Measurements from ENCODE around the gene SEM1.

SEM1 gene

GRCh38 chr7:96665689-96666088 is 44.0 kb downstream of the SEM1 start:
- TF ChIP-seq, protein P1, sequence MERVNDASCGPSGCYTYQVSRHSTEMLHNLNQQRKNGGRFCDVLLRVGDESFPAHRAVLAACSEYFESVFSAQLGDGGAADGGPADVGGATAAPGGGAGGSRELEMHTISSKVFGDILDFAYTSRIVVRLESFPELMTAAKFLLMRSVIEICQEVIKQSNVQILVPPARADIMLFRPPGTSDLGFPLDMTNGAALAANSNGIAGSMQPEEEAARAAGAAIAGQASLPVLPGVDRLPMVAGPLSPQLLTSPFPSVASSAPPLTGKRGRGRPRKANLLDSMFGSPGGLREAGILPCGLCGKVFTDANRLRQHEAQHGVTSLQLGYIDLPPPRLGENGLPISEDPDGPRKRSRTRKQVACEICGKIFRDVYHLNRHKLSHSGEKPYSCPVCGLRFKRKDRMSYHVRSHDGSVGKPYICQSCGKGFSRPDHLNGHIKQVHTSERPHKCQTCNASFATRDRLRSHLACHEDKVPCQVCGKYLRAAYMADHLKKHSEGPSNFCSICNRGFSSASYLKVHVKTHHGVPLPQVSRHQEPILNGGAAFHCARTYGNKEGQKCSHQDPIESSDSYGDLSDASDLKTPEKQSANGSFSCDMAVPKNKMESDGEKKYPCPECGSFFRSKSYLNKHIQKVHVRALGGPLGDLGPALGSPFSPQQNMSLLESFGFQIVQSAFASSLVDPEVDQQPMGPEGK (CRISPR knock-in tag; IDR thresholded peaks at IDR 0.05; ENCODE audit: borderline replicate concordance), result no peak
- TF ChIP-seq SNAI2 (CRISPR knock-in tag; IDR thresholded peaks at IDR 0.05) (no peak), TOX (CRISPR knock-in tag; IDR thresholded peaks at IDR 0.05; ENCODE audit: borderline replicate concordance) (no peak), ZFP3 (CRISPR knock-in tag; IDR thresholded peaks at IDR 0.05) (no peak), ZNF70 (CRISPR knock-in tag; IDR thresholded peaks at IDR 0.05) (no peak), ARNTL (CRISPR knock-in tag; IDR thresholded peaks at IDR 0.05; ENCODE audit: borderline replicate concordance, low read depth) (no peak), ZNF8 (CRISPR knock-in tag; IDR thresholded peaks at IDR 0.05) (no peak), ZC3H10 (CRISPR knock-in tag; IDR thresholded peaks at IDR 0.05) (no peak), RARB (CRISPR knock-in tag; IDR thresholded peaks at IDR 0.05) (no peak), BACH2 (CRISPR knock-in tag; IDR thresholded peaks at IDR 0.05; ENCODE audit: borderline replicate concordance) (no peak), ESRRG (CRISPR knock-in tag; IDR thresholded peaks at IDR 0.05) (no peak), PPARA (CRISPR knock-in tag; IDR thresholded peaks at IDR 0.05; ENCODE audit: borderline replicate concordance) (no peak), TSHZ2 (CRISPR knock-in tag; IDR thresholded peaks at IDR 0.05) (no peak), ZFP30 (CRISPR knock-in tag; IDR thresholded peaks at IDR 0.05) (no peak), ZNF565 (CRISPR knock-in tag; conservative IDR thresholded peaks at IDR 0.05; ENCODE audit: low read depth) (no peak), ISL1 (CRISPR knock-in tag; IDR thresholded peaks at IDR 0.05) (no peak), TCF4 (CRISPR knock-in tag; IDR thresholded peaks at IDR 0.05; ENCODE audit: borderline replicate concordance) (no peak)
- TF ChIP-seq, protein P2, sequence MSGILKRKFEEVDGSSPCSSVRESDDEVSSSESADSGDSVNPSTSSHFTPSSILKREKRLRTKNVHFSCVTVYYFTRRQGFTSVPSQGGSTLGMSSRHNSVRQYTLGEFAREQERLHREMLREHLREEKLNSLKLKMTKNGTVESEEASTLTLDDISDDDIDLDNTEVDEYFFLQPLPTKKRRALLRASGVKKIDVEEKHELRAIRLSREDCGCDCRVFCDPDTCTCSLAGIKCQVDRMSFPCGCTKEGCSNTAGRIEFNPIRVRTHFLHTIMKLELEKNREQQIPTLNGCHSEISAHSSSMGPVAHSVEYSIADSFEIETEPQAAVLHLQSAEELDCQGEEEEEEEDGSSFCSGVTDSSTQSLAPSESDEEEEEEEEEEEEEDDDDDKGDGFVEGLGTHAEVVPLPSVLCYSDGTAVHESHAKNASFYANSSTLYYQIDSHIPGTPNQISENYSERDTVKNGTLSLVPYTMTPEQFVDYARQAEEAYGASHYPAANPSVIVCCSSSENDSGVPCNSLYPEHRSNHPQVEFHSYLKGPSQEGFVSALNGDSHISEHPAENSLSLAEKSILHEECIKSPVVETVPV (CRISPR knock-in tag; IDR thresholded peaks at IDR 0.05), result no peak
- TF ChIP-seq, protein P3, sequence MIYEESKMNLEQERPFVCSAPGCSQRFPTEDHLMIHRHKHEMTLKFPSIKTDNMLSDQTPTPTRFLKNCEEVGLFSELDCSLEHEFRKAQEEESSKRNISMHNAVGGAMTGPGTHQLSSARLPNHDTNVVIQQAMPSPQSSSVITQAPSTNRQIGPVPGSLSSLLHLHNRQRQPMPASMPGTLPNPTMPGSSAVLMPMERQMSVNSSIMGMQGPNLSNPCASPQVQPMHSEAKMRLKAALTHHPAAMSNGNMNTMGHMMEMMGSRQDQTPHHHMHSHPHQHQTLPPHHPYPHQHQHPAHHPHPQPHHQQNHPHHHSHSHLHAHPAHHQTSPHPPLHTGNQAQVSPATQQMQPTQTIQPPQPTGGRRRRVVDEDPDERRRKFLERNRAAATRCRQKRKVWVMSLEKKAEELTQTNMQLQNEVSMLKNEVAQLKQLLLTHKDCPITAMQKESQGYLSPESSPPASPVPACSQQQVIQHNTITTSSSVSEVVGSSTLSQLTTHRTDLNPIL (CRISPR knock-in tag; IDR thresholded peaks at IDR 0.05; ENCODE audit: low read depth), result no peak
- TF ChIP-seq, protein P4, sequence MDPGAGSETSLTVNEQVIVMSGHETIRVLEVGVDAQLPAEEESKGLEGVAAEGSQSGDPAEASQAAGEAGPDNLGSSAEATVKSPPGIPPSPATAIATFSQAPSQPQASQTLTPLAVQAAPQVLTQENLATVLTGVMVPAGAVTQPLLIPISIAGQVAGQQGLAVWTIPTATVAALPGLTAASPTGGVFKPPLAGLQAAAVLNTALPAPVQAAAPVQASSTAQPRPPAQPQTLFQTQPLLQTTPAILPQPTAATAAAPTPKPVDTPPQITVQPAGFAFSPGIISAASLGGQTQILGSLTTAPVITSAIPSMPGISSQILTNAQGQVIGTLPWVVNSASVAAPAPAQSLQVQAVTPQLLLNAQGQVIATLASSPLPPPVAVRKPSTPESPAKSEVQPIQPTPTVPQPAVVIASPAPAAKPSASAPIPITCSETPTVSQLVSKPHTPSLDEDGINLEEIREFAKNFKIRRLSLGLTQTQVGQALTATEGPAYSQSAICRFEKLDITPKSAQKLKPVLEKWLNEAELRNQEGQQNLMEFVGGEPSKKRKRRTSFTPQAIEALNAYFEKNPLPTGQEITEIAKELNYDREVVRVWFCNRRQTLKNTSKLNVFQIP (CRISPR knock-in tag; IDR thresholded peaks at IDR 0.05; ENCODE audit: borderline replicate concordance, low read depth), result no peak
- ATAC-seq, result no peak

DNA sequence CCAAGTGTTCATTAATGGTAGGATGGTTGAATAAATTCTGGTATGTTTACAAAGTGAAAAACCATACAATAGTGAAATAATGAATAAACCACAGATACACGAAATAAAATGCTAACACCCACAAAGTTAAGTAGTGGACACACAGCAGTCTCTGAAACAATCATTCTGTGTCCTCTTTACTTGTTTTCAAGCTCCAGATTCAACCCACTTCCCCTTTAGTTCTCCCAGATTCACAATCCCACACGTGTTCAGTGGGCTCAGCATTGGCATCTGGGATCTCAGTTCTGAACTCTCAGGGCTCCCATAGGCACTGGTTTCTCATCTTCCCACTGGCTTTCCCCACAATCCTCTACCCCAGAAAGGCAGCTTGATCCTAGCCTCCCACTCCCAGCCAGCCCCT is 44.9 kb downstream of the SEM1 start:
- no peak for ATAC-seq
- TF ChIP-seq ZFP30 (CRISPR knock-in tag; IDR thresholded peaks at IDR 0.05) (no peak), TSHZ2 (CRISPR knock-in tag; IDR thresholded peaks at IDR 0.05) (no peak), ZNF70 (CRISPR knock-in tag; IDR thresholded peaks at IDR 0.05) (no peak), TOX (CRISPR knock-in tag; IDR thresholded peaks at IDR 0.05; ENCODE audit: borderline replicate concordance) (no peak), ISL1 (CRISPR knock-in tag; IDR thresholded peaks at IDR 0.05) (no peak)
